ENCODE measurements around the gene TBX19.
"Not testable (repeated sequence)": the region's sequence is repeated elsewhere in the genome, so short reads cannot be mapped to it uniquely, and the experiment has no call there.

TBX19 gene

GRCh38 chr1:168321945-168322344, 41.3 kb downstream of the TBX19 start:
- no peak for DNase-seq

DNA sequence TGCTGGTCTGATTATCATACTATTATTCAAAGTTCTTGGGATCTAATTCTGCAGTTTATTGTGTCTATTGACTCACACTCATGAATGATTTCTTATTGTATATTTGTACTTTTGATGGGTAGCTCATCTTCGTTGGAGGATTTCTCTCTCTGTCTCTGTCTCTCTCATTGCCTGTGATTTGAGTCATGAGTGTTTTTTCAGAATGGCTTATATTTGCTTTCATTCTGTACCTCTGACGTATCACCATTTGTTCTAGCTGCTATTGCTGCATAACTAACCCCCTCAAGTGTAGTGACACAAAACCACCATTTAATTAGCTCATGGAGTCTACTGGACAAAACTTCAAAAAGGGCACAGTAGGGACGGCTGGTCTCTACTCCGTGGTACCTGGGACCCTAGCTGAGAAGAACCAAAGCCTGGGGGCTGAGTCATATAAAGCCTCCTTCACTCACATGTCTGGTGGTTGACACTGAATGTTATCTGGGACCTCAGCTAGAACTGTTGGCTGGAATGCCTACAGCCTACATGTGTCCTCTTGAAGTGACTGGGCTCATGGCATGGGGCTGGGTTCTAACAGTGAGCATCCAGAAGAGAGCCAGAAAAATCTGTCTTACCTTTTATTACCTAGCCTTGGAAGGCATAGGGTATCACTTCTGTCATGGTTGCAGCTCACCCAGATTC, 44.2 kb downstream of the TBX19 start:
- DNase-seq, result no peak

DNA sequence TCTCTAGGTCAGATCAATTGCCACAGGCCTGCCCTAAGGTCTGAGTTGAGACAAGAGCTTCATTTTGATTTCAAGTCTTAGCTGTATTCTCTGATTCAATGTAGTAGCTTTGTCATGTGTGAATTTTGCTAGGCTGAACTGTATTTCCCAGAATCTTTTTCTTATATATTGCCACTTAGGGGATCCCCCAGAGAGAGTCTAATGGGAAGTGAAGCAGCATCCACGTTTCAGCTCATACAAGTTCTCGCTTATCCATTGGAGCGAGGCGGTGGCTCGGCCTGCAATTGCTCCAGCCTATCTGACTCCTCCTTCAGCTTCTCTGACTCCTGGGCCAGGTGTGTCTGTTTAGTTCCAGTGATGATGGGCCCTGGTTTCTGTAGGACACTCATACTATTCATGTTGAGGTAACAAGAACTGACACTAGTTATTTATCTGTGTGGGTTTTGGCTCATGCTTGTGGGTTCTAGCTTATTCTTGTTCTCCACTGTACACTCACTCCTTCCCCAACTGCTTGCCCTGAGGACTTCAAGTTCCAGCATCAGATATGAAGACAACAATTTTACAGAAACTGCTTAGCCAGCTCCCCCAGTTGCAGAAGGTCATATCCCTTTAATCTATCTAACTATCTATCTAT, 48.2 kb downstream of the TBX19 start:
- no peak for DNase-seq

DNA sequence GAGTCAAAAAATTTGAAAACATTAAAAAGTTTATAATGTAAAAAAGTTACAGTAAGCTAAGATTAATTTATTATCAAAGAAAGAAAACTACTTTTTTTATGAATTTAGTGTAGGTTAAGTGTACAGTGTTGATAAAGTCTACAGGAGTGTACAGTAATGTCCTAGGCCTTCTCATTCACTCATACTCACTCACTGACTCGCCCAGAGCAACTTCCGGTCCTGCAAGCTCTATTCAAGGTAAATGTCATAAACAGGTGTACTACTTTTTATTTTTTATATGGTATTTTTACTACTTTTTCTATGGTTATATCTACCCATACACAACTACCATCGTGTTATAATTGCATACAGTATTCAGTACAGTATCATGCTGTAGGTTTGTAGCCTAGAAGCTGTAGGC, 49.6 kb downstream of the TBX19 start:
- no peak for DNase-seq

DNA sequence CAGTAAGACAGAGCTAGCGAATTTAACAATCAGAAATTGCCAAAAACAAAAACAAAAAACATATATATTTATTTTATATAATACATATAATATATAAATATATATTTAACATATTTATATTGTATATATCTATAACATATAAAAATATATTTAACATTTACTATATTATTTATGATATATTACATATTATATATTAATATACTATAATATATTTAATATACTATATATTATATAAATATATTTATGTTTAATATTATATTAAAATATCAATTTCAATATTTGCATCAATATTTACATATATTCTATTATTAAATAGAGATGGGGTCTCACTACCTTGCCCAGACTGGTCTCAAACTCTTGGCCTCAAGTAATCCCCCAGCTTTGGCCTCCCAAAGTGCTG, 50.9 kb downstream of the TBX19 start:
- DNase-seq, result no peak

GRCh38 chr1:168333562-168334276, 53.0 kb downstream of the TBX19 start:
- no peak for DNase-seq

DNA sequence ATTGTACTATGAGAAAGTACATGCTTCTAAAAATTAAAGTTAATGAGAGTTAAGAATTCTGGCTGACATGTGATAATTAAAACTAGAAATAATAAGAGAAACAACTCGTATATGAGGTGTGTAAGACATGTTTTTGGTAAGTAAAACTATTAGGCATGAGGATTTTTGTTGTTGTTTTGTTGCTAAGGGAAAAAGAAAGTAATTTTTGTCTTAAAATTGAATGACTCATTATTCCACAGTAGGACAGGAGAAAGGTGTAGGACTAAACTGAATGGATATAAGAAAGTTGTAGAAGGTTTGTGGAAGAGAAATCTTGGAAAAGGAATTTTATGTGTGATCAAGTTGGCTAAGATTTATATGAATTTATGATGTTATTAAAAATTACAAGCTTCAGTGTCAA, 54.8 kb downstream of the TBX19 start:
- peak in 1 of 2 donors; percentile 13 for DNase-seq

- no peak for DNase-seq
These were observed 58.2 kb downstream of the TBX19 start for GRCh38 chr1:168338589-168339503.

- peak in 1 of 2 donors; percentile 12 for DNase-seq
These were observed 60.3 kb downstream of the TBX19 start for GRCh38 chr1:168340781-168341482.

GRCh38 chr1:168341483-168341975, 60.9 kb downstream of the TBX19 start:
- DNase-seq, result no peak

- peak; percentile 91 to 92 for DNase-seq
These were observed 62.0 kb downstream of the TBX19 start for GRCh38 chr1:168342572-168343280.

DNA sequence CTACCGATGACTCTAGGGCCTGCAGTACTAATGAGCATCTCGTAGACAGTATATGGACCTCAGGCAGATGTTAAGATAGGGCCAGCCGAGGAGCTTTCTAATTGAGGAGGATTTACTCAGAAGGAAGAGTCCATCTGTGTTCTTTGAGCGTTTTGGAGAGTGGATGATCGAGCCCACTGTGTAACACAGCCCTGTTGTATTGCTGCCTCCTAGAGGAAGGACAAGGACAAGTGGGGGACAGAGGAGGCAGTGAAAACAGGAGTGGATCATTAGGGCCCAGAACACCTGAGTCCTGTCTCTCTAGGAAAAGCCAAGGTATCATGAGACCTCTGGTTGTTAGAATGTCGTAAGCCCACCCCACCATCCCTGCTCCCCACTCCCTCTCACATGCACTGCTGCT, 62.9 kb downstream of the TBX19 start:
- DNase-seq, result no peak

DNA sequence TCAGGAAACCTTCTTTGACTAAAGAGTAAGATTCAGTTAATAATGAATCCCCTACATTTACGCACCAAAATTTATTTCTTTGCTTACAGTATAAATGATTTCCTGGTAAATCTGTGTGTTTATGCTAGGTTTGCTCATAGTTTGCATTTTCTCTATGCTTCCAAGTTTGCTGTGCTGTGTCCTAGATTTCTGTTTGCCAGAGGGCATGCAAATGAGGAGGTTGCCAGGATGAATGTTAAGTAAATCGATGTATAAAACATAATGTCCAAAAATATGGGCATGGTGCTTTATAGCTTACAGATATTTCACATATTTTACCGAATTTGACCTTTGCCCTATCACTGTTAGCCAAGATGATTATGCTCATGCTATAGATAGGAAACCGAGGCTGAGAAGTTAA, 63.8 kb downstream of the TBX19 start:
- no peak for DNase-seq

- no peak for DNase-seq
These were observed 65.3 kb downstream of the TBX19 start for GRCh38 chr1:168345939-168346338.

GRCh38 chr1:168347630-168348029, 67.0 kb downstream of the TBX19 start:
- DNase-seq, result no peak

GRCh38 chr1:168348146-168348709, 67.6 kb downstream of the TBX19 start:
- DNase-seq, result peak in 1 of 2 donors; percentile 65

DNA sequence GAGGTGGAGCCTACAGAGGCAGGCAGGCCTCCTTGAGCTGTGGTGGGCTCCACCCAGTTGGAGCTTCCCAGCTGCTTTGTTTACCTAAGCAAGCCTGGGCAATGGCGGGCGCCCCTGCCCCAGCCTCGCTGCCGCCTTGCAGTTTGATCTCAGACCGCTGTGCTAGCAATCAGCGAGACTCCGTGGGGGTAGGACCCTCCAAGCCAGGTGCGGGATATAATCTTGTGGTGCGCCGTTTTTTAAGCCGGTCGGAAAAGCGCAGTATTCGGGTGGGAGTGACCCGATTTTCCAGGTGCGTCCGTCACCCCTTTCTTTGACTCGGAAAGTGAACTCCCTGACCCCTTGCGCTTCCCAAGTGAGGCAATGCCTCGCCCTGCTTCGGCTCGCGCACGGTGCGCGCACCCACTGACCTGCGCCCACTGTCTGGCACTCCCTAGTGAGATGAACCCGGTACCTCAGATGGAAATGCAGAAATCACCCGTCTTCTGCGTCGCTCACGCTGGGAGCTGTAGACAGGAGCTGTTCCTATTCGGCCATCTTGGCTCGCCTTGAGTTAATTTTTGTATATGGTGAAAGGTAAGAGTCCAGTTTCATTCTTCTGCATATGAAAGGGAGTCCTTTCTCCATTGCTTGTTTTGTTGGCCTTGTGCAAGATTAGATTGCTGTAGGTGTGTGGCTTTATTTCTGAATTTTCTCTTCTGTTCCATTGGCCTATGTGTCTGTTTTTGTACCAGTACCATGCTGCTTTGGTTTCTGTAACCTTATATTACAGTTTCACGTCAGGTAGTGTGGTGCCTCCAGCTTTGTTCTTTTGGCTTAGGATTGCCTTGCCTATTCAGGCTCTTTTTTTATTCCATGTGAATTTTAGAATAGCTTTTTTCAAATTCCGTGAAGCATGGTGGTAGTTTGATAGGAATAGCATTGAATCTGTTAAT, 73.9 kb downstream of the TBX19 start:
- not testable (repeated sequence) for DNase-seq

DNA sequence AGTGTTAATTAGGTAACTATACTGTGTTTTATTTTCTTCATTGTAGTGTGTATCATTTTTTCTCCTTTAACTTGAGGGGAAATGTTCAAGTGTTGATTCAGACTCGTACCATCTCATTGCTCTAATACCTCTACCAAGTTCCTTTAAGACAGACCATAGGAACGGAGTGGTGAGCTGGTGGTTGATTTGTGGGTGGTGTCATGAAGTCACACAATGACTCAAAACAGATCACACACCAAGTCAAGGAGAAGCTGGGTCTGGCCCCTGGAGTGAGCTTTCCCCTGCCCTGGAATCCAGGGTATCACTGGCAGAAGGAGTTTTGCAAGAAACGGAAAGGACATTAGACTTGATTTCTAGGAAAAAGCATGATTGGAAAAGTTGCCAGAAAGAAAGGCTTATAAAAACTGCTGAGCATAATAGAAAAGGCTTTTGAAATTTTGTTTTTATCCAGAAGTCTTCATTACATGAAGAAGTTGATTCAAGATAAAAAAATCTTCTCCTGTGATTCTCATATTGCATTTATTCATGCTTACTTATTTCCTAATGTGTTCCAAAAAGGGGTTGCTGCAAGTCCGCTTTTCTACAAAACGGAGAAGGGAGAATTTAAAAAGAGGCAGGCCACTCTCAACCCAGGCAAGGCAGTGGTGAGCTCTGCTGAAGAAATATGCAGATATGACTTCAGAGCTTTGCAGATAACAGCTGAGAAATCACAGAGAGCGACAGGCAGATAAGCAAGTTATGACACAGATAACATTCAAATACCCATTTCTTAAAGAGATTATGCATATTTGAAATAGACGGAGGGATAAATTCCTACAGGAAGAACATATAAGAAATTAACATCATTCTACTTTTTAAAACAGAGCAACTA, 79.7 kb downstream of the TBX19 start:
- no peak for DNase-seq

DNA sequence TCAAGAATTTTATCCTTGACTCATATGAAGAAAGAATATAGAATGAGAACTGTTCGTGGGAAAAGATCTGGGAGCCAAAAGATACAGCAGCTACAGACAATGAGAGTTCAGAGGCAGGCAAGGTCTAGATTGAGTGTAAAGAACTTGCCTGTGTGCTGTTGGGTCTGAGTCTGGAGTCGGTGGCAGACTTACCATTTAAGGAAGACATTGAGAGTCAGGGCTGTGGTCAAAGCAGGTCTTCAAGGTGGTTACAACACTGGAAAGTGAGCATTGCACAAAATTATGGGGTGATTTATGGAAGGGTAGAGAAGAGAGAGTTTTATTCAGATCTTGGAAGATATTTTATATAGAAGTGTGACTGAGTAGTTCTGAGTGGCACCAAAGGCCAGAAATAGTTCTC, 80.6 kb downstream of the TBX19 start:
- DNase-seq, result no peak

All from CD4-positive, alpha-beta T cell treated with Interleukin-4 for 1 hour (primary cell).